IPS-NIHi11 (cell line): ENCODE measurements around the gene MMP24.
"Not testable (repeated sequence)": the region's sequence is repeated elsewhere in the genome, so short reads cannot be mapped to it uniquely, and the experiment has no call there.

Source experiments
- DNase-seq: peaks from one replicate; pipeline ENCODE4 v3.0.0; 2012; ENCODE audit warnings: mixed read lengths, low spot score

MMP24 gene

GRCh38 chr20:35311822-35312221, 85.3 kb downstream of the MMP24 start:
- no peak for DNase-seq

- DNase-seq: no peak
Measured at GRCh38 chr20:35312318-35312717, 85.8 kb downstream of the MMP24 start.

GRCh38 chr20:35314816-35315631, 88.5 kb downstream of the MMP24 start:
- DNase-seq: no peak

GRCh38 chr20:35315632-35316020, 89.1 kb downstream of the MMP24 start:
- DNase-seq: not testable (repeated sequence)

GRCh38 chr20:35316086-35316485, 89.6 kb downstream of the MMP24 start:
- no peak for DNase-seq

GRCh38 chr20:35317416-35318210, 91.1 kb downstream of the MMP24 start:
- no peak for DNase-seq

- DNase-seq: peak; percentile 58
Measured at GRCh38 chr20:35318502-35319157, 92.1 kb downstream of the MMP24 start.

GRCh38 chr20:35319192-35319870, 92.8 kb downstream of the MMP24 start:
- peak; percentile 38 for DNase-seq

- no peak for DNase-seq
Measured at GRCh38 chr20:35319871-35320197, 93.3 kb downstream of the MMP24 start.

GRCh38 chr20:35320396-35321126, 94.1 kb downstream of the MMP24 start:
- peak; percentile 17 for DNase-seq

- no peak for DNase-seq
Measured at GRCh38 chr20:35325401-35325800, 98.9 kb downstream of the MMP24 start.

- no peak for DNase-seq
Measured at GRCh38 chr20:35326021-35326739, 99.7 kb downstream of the MMP24 start.
